H9 (cell line): Measurements from ENCODE around the gene MAL. TPM values are rescaled to one million over a fixed set of nuclear protein-coding genes. Genes with fewer than 3 reads are reported as not detected.

Experiments used
- DNase-seq: peaks from one replicate; pipeline ENCODE4 v3.0.0-alpha.2; 2017
- H2AFZ ChIP-seq: one replicate; pipeline ENCODE4 v1.6.1; 2013; ENCODE audit warnings: mild to moderate bottlenecking, low read length, control low read depth, moderate library complexity
- H2AK5ac ChIP-seq: 2 replicates; pipeline ENCODE4 v1.6.1; 2013; ENCODE audit warnings: low read length, control low read depth, mixed read lengths; ENCODE audit not compliant: insufficient read length
- H2BK120ac ChIP-seq: one replicate; pipeline ENCODE4 v1.6.1; 2013; ENCODE audit warnings: low read depth, mild to moderate bottlenecking, low read length, control low read depth, inconsistent platforms; ENCODE audit not compliant: poor library complexity, severe bottlenecking
- H2BK12ac ChIP-seq: 2 replicates; pipeline ENCODE4 v1.6.1; 2013; ENCODE audit warnings: low read length, control low read depth, mixed read lengths, low read depth; ENCODE audit not compliant: insufficient read length
- H2BK15ac ChIP-seq: 2 replicates; pipeline ENCODE4 v1.6.1; 2013; ENCODE audit warnings: low read depth, low read length, control low read depth
- H2BK20ac ChIP-seq: one replicate; pipeline ENCODE4 v1.6.1; 2013; ENCODE audit warnings: low read depth, mild to moderate bottlenecking, low read length, control low read depth, inconsistent platforms; ENCODE audit not compliant: poor library complexity, severe bottlenecking
- H2BK5ac ChIP-seq: 2 replicates; pipeline ENCODE4 v1.6.1; 2013; ENCODE audit warnings: low read length, control low read depth, mixed read lengths; ENCODE audit not compliant: insufficient read length
- H3K14ac ChIP-seq: 2 replicates; pipeline ENCODE4 v1.6.1; 2013; ENCODE audit warnings: low read length, control low read depth; ENCODE audit not compliant: insufficient read depth
- H3K18ac ChIP-seq: 2 replicates; pipeline ENCODE4 v1.6.1; 2013; ENCODE audit warnings: low read depth, mild to moderate bottlenecking, mixed read lengths, low read length, control low read depth; ENCODE audit not compliant: insufficient read length
- H3K23ac ChIP-seq: 2 replicates; pipeline ENCODE4 v1.6.1; 2013; ENCODE audit warnings: low read length, control low read depth, mixed read lengths, low read depth; ENCODE audit not compliant: insufficient read length
- H3K23me2 ChIP-seq: 2 replicates; pipeline ENCODE4 v1.6.1; 2013; ENCODE audit warnings: low read depth, mild to moderate bottlenecking, mixed read lengths, low read length, control low read depth; ENCODE audit not compliant: insufficient read length, poor library complexity, severe bottlenecking
- H3K27ac ChIP-seq: 2 replicates; pipeline ENCODE4 v1.5.1; 2013; ENCODE audit warnings: low read length, control low read depth, mixed read lengths, low read depth; ENCODE audit not compliant: insufficient read length
- H3K27me3 ChIP-seq: 2 replicates; pipeline ENCODE4 v1.6.1; 2013; ENCODE audit warnings: low read length, control low read depth, inconsistent platforms; ENCODE audit not compliant: insufficient read depth
- H3K4ac ChIP-seq: 2 replicates; pipeline ENCODE4 v1.6.1; 2013; ENCODE audit warnings: low read depth, mild to moderate bottlenecking, control low read depth, inconsistent platforms, low read length, moderate library complexity
- H3K4me1 ChIP-seq: 2 replicates; pipeline ENCODE4 v1.6.1; 2013; ENCODE audit warnings: low read length, control low read depth, inconsistent platforms; ENCODE audit not compliant: insufficient read depth
- H3K4me2 ChIP-seq: 2 replicates; pipeline ENCODE4 v1.6.1; 2013; ENCODE audit warnings: low read length, control low read depth, mixed read lengths; ENCODE audit not compliant: insufficient read length, insufficient read depth
- H3K56ac ChIP-seq: 2 replicates; pipeline ENCODE4 v1.6.1; 2013; ENCODE audit warnings: low read depth, mild to moderate bottlenecking, mixed read lengths, low read length, control low read depth; ENCODE audit not compliant: insufficient read length
- H3K79me1 ChIP-seq: 2 replicates; pipeline ENCODE4 v1.6.1; 2013; ENCODE audit warnings: low read depth, mild to moderate bottlenecking, moderate library complexity, low read length, control low read depth, inconsistent platforms; ENCODE audit not compliant: insufficient read depth, poor library complexity, severe bottlenecking
- H3K79me2 ChIP-seq: 2 replicates; pipeline ENCODE4 v1.6.1; 2013; ENCODE audit warnings: low read length, control low read depth, inconsistent platforms; ENCODE audit not compliant: insufficient read depth
- H3K9ac ChIP-seq: 2 replicates; pipeline ENCODE4 v1.6.1; 2013; ENCODE audit warnings: low read length, control low read depth, mixed read lengths; ENCODE audit not compliant: insufficient read length; ENCODE audit errors: extremely low read depth
- H3K9me3 ChIP-seq: one replicate; pipeline ENCODE4 v1.6.1; 2013; ENCODE audit warnings: low read depth, low read length, inconsistent platforms; ENCODE audit not compliant: control insufficient read depth
- H3T11ph ChIP-seq: one replicate; pipeline ENCODE4 v1.6.1; 2013; ENCODE audit warnings: mild to moderate bottlenecking, low read length, control low read depth, inconsistent platforms
- H4K20me1 ChIP-seq: one replicate; pipeline ENCODE4 v1.6.1; 2013; ENCODE audit not compliant: control insufficient read depth, insufficient read length, insufficient read depth
- H4K5ac ChIP-seq: 2 replicates; pipeline ENCODE4 v1.6.1; 2013; ENCODE audit warnings: low read depth, mild to moderate bottlenecking, mixed read lengths, low read length, control low read depth; ENCODE audit not compliant: insufficient read length
- H4K8ac ChIP-seq: replicated peaks from 2 replicates; pipeline ENCODE4 v1.6.1; 2013; ENCODE audit warnings: low read length, control low read depth, mixed read lengths, low read depth; ENCODE audit not compliant: insufficient read length
- H4K91ac ChIP-seq: 2 replicates; pipeline ENCODE4 v1.6.1; 2013; ENCODE audit warnings: low read depth, mild to moderate bottlenecking, moderate library complexity, mixed read lengths, low read length, control low read depth; ENCODE audit not compliant: insufficient read length
- H3K27ac Mint-ChIP-seq, 3 experiments: 2 replicates in 2 of 3; 3 replicates in 1 of 3; pipeline ENCODE4 v1.8.0; 2020 to 2021; ENCODE audit warnings: mixed read lengths in 3 of 3, mild to moderate bottlenecking in 1 of 3, moderate library complexity in 1 of 3
- H3K27me3 Mint-ChIP-seq: 2 replicates; pipeline ENCODE4 v1.8.0; 2021; ENCODE audit warnings: low read depth, mild to moderate bottlenecking, moderate library complexity, mixed read lengths
- H3K36me3 Mint-ChIP-seq, 3 experiments: 2 replicates in 2 of 3; 3 replicates in 1 of 3; pipeline ENCODE4 v1.8.0; 2020 to 2021; ENCODE audit warnings: low read depth in 3 of 3, mixed read lengths in 3 of 3; ENCODE audit not compliant: insufficient read depth in 1 of 3
- H3K4me1 Mint-ChIP-seq, 2 experiments: 2 replicates each; pipeline ENCODE4 v1.8.0; 2020; ENCODE audit warnings: mixed read lengths in 2 of 2
- H3K4me3 Mint-ChIP-seq, 2 experiments: 2 replicates in 1 of 2; 3 replicates in 1 of 2; pipeline ENCODE4 v1.8.0; 2020 to 2021; ENCODE audit warnings: mild to moderate bottlenecking in 2 of 2, mixed read lengths in 2 of 2, moderate library complexity in 1 of 2
- H3K9me3 Mint-ChIP-seq, 2 experiments: 2 replicates in 1 of 2; 3 replicates in 1 of 2; pipeline ENCODE4 v1.8.0; 2020; ENCODE audit warnings: mild to moderate bottlenecking in 2 of 2, mixed read lengths in 2 of 2, moderate library complexity in 1 of 2
- WGBS: extraction: QIAGEN DNeasy Blood & Tissue Kit; methylation state at CpG from one replicate; pipeline ENCODE4 v1.1.7; 2013; ENCODE audit warnings: missing lambda C conversion rate, low lambda C conversion rate, mixed read lengths; ENCODE audit not compliant: insufficient read length; ENCODE audit errors: extremely low coverage; 5-methylcytosine and 5-hydroxymethylcytosine counted together
- total RNA-seq: library from RNA; stranded (reverse); gene quantifications from 2 replicates; pipeline ENCODE4 v1.2.1, GENCODE V29; 2021
- TF ChIP-seq, protein P1 (sequence below): fragments of 200-600 bp; sonication (generic); conservative IDR thresholded peaks from 3 replicates; pipeline ENCODE4 v1.8.0; 2021; ENCODE audit warnings: antibody characterized with exemption, mild to moderate bottlenecking

The MAL gene
- total RNA-seq, 1 experiment from 2014 or later: not detected

DNA sequence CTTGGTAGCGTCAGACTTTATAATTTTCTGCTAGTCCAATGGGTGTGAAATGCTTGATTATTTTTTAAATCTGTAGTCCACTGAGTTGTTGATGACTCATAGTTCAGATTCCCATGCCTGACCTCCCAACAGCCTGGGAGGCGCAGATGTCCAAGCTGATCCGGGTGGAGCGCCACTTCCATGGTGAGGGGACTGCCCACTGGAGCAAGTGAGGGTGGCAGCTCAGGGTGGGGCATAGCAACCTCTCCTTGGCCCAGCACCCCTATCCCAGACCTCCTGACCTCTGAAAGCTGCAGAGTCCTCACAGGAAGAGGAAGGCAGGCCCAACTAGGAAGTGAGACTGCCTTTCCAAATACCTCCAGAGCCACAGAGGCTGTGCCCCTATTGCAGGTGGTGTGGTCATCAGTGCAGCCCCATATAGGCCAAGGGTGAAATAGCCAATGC is 4.4 kb downstream of the MAL start:
- H2BK15ac ChIP-seq: no peak overlapping the region
- TF ChIP-seq, protein P1, sequence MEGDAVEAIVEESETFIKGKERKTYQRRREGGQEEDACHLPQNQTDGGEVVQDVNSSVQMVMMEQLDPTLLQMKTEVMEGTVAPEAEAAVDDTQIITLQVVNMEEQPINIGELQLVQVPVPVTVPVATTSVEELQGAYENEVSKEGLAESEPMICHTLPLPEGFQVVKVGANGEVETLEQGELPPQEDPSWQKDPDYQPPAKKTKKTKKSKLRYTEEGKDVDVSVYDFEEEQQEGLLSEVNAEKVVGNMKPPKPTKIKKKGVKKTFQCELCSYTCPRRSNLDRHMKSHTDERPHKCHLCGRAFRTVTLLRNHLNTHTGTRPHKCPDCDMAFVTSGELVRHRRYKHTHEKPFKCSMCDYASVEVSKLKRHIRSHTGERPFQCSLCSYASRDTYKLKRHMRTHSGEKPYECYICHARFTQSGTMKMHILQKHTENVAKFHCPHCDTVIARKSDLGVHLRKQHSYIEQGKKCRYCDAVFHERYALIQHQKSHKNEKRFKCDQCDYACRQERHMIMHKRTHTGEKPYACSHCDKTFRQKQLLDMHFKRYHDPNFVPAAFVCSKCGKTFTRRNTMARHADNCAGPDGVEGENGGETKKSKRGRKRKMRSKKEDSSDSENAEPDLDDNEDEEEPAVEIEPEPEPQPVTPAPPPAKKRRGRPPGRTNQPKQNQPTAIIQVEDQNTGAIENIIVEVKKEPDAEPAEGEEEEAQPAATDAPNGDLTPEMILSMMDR: no peak
- no peak for DNase-seq
- no peak overlapping the region for H3K56ac ChIP-seq
- H3K9me3 ChIP-seq: no peaks in the 10 kb centered on the region
- H3K18ac ChIP-seq: no peak overlapping the region
- no peak overlapping the region for H2BK120ac ChIP-seq
- H3K4me1 ChIP-seq: peaks cover 2% of the 10 kb centered on the region; the same call in 1 of the 2 replicates
- no peak overlapping the region for H2AK5ac ChIP-seq
- no peak overlapping the region for H3K4ac ChIP-seq
- no peak overlapping the region for H3K4me2 ChIP-seq
- no peak overlapping the region for H4K8ac ChIP-seq
- no peaks in the 10 kb centered on the region for H3K79me2 ChIP-seq
- H3K14ac ChIP-seq: no peak overlapping the region
- H3T11ph ChIP-seq: no peak overlapping the region
- Mint-ChIP-seq H3K9me3 (no peaks in the 10 kb centered on the region), H3K4me1 (peaks cover 19 to 22% of the 10 kb centered on the region in 2 experiments), H3K4me3 (no peak overlapping the region), H3K27ac (no peak overlapping the region), H3K27me3 (peaks cover 87% of the 10 kb centered on the region), H3K36me3 (no peaks in the 10 kb centered on the region; a peak in 1 of 7 replicates)
- H4K20me1 ChIP-seq: no peaks in the 10 kb centered on the region
- H4K5ac ChIP-seq: no peak overlapping the region
- H2BK20ac ChIP-seq: no peak overlapping the region
- H3K27me3 ChIP-seq: peaks cover 24% of the 10 kb centered on the region
- H2AFZ ChIP-seq: no peak overlapping the region
- H2BK5ac ChIP-seq: no peak overlapping the region
- WGBS: no CpG with 5 or more reads among the region's 4 CpGs
- no peak overlapping the region for H4K91ac ChIP-seq
- H3K27ac ChIP-seq: no peak overlapping the region
- no peak overlapping the region for H2BK12ac ChIP-seq
- H3K9ac ChIP-seq: no peak overlapping the region
- H3K79me1 ChIP-seq: no peaks in the 10 kb centered on the region
- H3K23me2 ChIP-seq: peaks cover 7% of the 10 kb centered on the region
- H3K23ac ChIP-seq: no peak overlapping the region
